IPS DF 6.9 (cell line): ENCODE measurements around the gene DNAJC7.

Source experiments
- DNase-seq: peaks from one replicate; pipeline ENCODE4 v3.0.0-alpha.2; 2013; ENCODE audit warnings: low read depth, low spot score
- H3K27ac ChIP-seq: one replicate; pipeline ENCODE4 v1.5.1; 2013; ENCODE audit warnings: low read length, control low read depth
- H3K27me3 ChIP-seq: 2 replicates; pipeline ENCODE4 v1.6.1; 2013; ENCODE audit warnings: mild to moderate bottlenecking, low read length; ENCODE audit not compliant: control insufficient read depth, insufficient read depth
- H3K36me3 ChIP-seq: 2 replicates; pipeline ENCODE4 v1.6.1; 2013; ENCODE audit warnings: low read length; ENCODE audit not compliant: control insufficient read depth, insufficient read depth
- H3K4me1 ChIP-seq: 2 replicates; pipeline ENCODE4 v1.6.1; 2013; ENCODE audit warnings: low read length; ENCODE audit not compliant: control insufficient read depth, insufficient read depth
- H3K4me3 ChIP-seq: 2 replicates; pipeline ENCODE4 v1.5.1; 2013; ENCODE audit warnings: mild to moderate bottlenecking, low read length
- H3K9me3 ChIP-seq: 2 replicates; pipeline ENCODE4 v1.6.1; 2013; ENCODE audit warnings: low read length, inconsistent platforms; ENCODE audit not compliant: control insufficient read depth, insufficient read depth
- WGBS: extraction: QIAGEN DNeasy Blood & Tissue Kit; methylation state at CpG from one replicate; pipeline ENCODE4 v1.1.7; 2013; ENCODE audit warnings: mixed read lengths, missing lambda C conversion rate; ENCODE audit not compliant: insufficient read length, insufficient coverage; 5-methylcytosine and 5-hydroxymethylcytosine counted together

The DNAJC7 gene

GRCh38 chr17:41957869-41958439 lies 59.3 kb downstream of the DNAJC7 start:
- no peak for DNase-seq
- Histone ChIP-seq H3K4me1 (peaks cover 5% of the 10 kb centered on the region; the same call in 1 of the 2 replicates), H3K27ac (no peak overlapping the region), H3K4me3 (no peak overlapping the region), H3K9me3 (no peaks in the 10 kb centered on the region), H3K27me3 (no peaks in the 10 kb centered on the region), H3K36me3 (no peaks in the 10 kb centered on the region)
- WGBS = no CpG with 5 or more reads among the region's 6 CpGs

GRCh38 chr17:41957031-41957868 lies 60.0 kb downstream of the DNAJC7 start:
- Histone ChIP-seq H3K27ac (no peak overlapping the region), H3K4me1 (peaks cover 5% of the 10 kb centered on the region; the same call in 1 of the 2 replicates), H3K27me3 (no peaks in the 10 kb centered on the region), H3K36me3 (no peaks in the 10 kb centered on the region), H3K9me3 (no peaks in the 10 kb centered on the region), H3K4me3 (no peak overlapping the region)
- DNase-seq = no peak
- no CpG with 5 or more reads among the region's 11 CpGs for WGBS

GRCh38 chr17:41956522-41956921 lies 60.7 kb downstream of the DNAJC7 start:
- no CpG with 5 or more reads among the region's 6 CpGs for WGBS

GRCh38 chr17:41948762-41949460 lies 68.3 kb downstream of the DNAJC7 start:
- Histone ChIP-seq H3K36me3 (no peaks in the 10 kb centered on the region), H3K9me3 (no peaks in the 10 kb centered on the region), H3K27ac (no peak overlapping the region), H3K4me3 (no peak overlapping the region), H3K27me3 (no peaks in the 10 kb centered on the region), H3K4me1 (no peaks in the 10 kb centered on the region)
- DNase-seq = no peak
- no CpG with 5 or more reads among the region's 11 CpGs for WGBS

More at GRCh38 chr17:41956522-41956921, 60.7 kb downstream of the DNAJC7 start:
- H3K27ac ChIP-seq = no peak overlapping the region
- H3K36me3 ChIP-seq = no peaks in the 10 kb centered on the region
- no peaks in the 10 kb centered on the region for H3K27me3 ChIP-seq
- DNase-seq = no peak
- H3K9me3 ChIP-seq = no peaks in the 10 kb centered on the region
- no peak overlapping the region for H3K4me3 ChIP-seq
- H3K4me1 ChIP-seq = peaks cover 5% of the 10 kb centered on the region; the same call in 1 of the 2 replicates

GRCh38 chr17:41944943-41945342 lies 72.3 kb downstream of the DNAJC7 start:
- Histone ChIP-seq H3K9me3 (no peaks in the 10 kb centered on the region), H3K4me3 (no peak overlapping the region), H3K27me3 (no peaks in the 10 kb centered on the region), H3K4me1 (no peaks in the 10 kb centered on the region), H3K36me3 (no peaks in the 10 kb centered on the region), H3K27ac (no peak overlapping the region)
- no peak for DNase-seq
- no CpG with 5 or more reads among the region's 3 CpGs for WGBS

- H3K9me3 ChIP-seq = no peaks in the 10 kb centered on the region
- WGBS = no CpG with 5 or more reads among the region's 3 CpGs
- H3K27ac ChIP-seq = no peak overlapping the region
- H3K4me1 ChIP-seq = no peaks in the 10 kb centered on the region
- no peak for DNase-seq
- no peak overlapping the region for H3K4me3 ChIP-seq
- H3K27me3 ChIP-seq = no peaks in the 10 kb centered on the region
- no peaks in the 10 kb centered on the region for H3K36me3 ChIP-seq
These were observed 73.7 kb downstream of the DNAJC7 start for GRCh38 chr17:41943492-41943891.

- Histone ChIP-seq H3K27ac (no peak overlapping the region), H3K4me1 (no peaks in the 10 kb centered on the region), H3K4me3 (no peak overlapping the region), H3K27me3 (no peaks in the 10 kb centered on the region), H3K36me3 (no peaks in the 10 kb centered on the region), H3K9me3 (no peaks in the 10 kb centered on the region)
- no peak for DNase-seq
- WGBS = no CpG with 5 or more reads among the region's 8 CpGs
These were observed 74.4 kb downstream of the DNAJC7 start for GRCh38 chr17:41942626-41943373.

GRCh38 chr17:41941168-41941567 lies 76.1 kb downstream of the DNAJC7 start:
- WGBS = no CpG with 5 or more reads among the region's 5 CpGs
- Histone ChIP-seq H3K27me3 (no peaks in the 10 kb centered on the region), H3K27ac (no peak overlapping the region), H3K4me1 (no peaks in the 10 kb centered on the region), H3K4me3 (no peak overlapping the region), H3K36me3 (no peaks in the 10 kb centered on the region), H3K9me3 (no peaks in the 10 kb centered on the region)
- no peak for DNase-seq

- DNase-seq = no peak
- Histone ChIP-seq H3K9me3 (no peaks in the 10 kb centered on the region), H3K4me1 (no peaks in the 10 kb centered on the region), H3K4me3 (no peak overlapping the region), H3K27ac (no peak overlapping the region), H3K27me3 (no peaks in the 10 kb centered on the region), H3K36me3 (no peaks in the 10 kb centered on the region)
- WGBS = no CpG with 5 or more reads among the region's 6 CpGs
These were observed 77.5 kb downstream of the DNAJC7 start for GRCh38 chr17:41939693-41940090.

GRCh38 chr17:41939044-41939692 lies 78.1 kb downstream of the DNAJC7 start:
- no CpG with 5 or more reads among the region's 4 CpGs for WGBS
- H3K27me3 ChIP-seq = no peaks in the 10 kb centered on the region
- H3K36me3 ChIP-seq = no peaks in the 10 kb centered on the region
- H3K27ac ChIP-seq = no peak overlapping the region
- no peak overlapping the region for H3K4me3 ChIP-seq
- no peak for DNase-seq
- no peaks in the 10 kb centered on the region for H3K9me3 ChIP-seq
- H3K4me1 ChIP-seq = no peaks in the 10 kb centered on the region
